ENCODE data around the gene DNAH1. TPM values are rescaled to one million over a fixed set of nuclear protein-coding genes. Genes with fewer than 3 reads are reported as not detected.

Gene DNAH1
- total RNA-seq, 1 experiment from 2014 or later, result 0.48 TPM

- DNase-seq (ENCODE audit: low read depth), result no peak
Observed at GRCh38 chr3:52357151-52358080, 41.3 kb downstream of the DNAH1 start.

GRCh38 chr3:52358362-52358940, 42.3 kb downstream of the DNAH1 start:
- no peak for DNase-seq (ENCODE audit: low read depth)

- no peak for DNase-seq (ENCODE audit: low read depth)
Observed at GRCh38 chr3:52359116-52359855, 43.2 kb downstream of the DNAH1 start.

- DNase-seq (ENCODE audit: low read depth), result no peak
Observed at GRCh38 chr3:52361011-52361410, 44.9 kb downstream of the DNAH1 start.

GRCh38 chr3:52361454-52361853, 45.3 kb downstream of the DNAH1 start:
- DNase-seq (ENCODE audit: low read depth), result no peak

GRCh38 chr3:52361898-52362297, 45.8 kb downstream of the DNAH1 start:
- no peak for DNase-seq (ENCODE audit: low read depth)

- DNase-seq (ENCODE audit: low read depth), result no peak
Observed at GRCh38 chr3:52364322-52365035, 48.4 kb downstream of the DNAH1 start.

GRCh38 chr3:52366527-52366926, 50.4 kb downstream of the DNAH1 start:
- DNase-seq (ENCODE audit: low read depth), result no peak

GRCh38 chr3:52367891-52368880, 52.1 kb downstream of the DNAH1 start:
- DNase-seq (ENCODE audit: low read depth), result no peak

- DNase-seq (ENCODE audit: low read depth), result no peak
Observed at GRCh38 chr3:52370531-52370930, 54.4 kb downstream of the DNAH1 start.

GRCh38 chr3:52372822-52373504, 56.8 kb downstream of the DNAH1 start:
- no peak for DNase-seq (ENCODE audit: low read depth)

GRCh38 chr3:52373676-52374075, 57.6 kb downstream of the DNAH1 start:
- DNase-seq (ENCODE audit: low read depth), result no peak

GRCh38 chr3:52374173-52374572, 58.1 kb downstream of the DNAH1 start:
- DNase-seq (ENCODE audit: low read depth), result no peak

GRCh38 chr3:52379610-52380009, 63.5 kb downstream of the DNAH1 start:
- DNase-seq (ENCODE audit: low read depth), result no peak

- DNase-seq (ENCODE audit: low read depth), result no peak
Observed at GRCh38 chr3:52380023-52380422, 63.9 kb downstream of the DNAH1 start.

- peak; percentile 19 for DNase-seq (ENCODE audit: low read depth)
Observed at GRCh38 chr3:52381623-52382022, 65.5 kb downstream of the DNAH1 start.

GRCh38 chr3:52383446-52383845, 67.3 kb downstream of the DNAH1 start:
- DNase-seq (ENCODE audit: low read depth), result no peak

- no peak for DNase-seq (ENCODE audit: low read depth)
Observed at GRCh38 chr3:52384019-52384761, 68.1 kb downstream of the DNAH1 start.

- peak; percentile 19 for DNase-seq (ENCODE audit: low read depth)
Observed at GRCh38 chr3:52385157-52385556, 69.0 kb downstream of the DNAH1 start.
